Activated CD8-positive, alpha-beta memory T cell treated with anti-CD3 and anti-CD28 coated beads for 36 hours (primary cell): ENCODE measurements around the gene PDE9A. TPM values are rescaled to one million over a fixed set of nuclear protein-coding genes. Genes with fewer than 3 reads are reported as not detected.

Source experiments
- CTCF ChIA-PET: fragments of 350-600 bp; sonication (Branson Sonifier 250); formaldehyde crosslinking; loops from one replicate; lab custom pipeline; 2021; ENCODE audit warnings: antibody characterized with exemption; lab: Charles Lee
- POLR2A ChIA-PET: fragments of 350-600 bp; sonication (Branson Sonifier 250); formaldehyde crosslinking; loops from one replicate; lab custom pipeline; 2021; ENCODE audit warnings: antibody characterized with exemption; lab: Charles Lee
- total RNA-seq, 2 experiments: library from RNA; stranded (reverse); gene quantifications; one replicate each; pipeline ENCODE4 v1.2.3, GENCODE V29; 2021

Gene PDE9A
- total RNA-seq, 2 experiments from 2014 or later: 2.2 to 2.6 TPM

- CTCF ChIA-PET: no interaction called here
- POLR2A ChIA-PET: no interaction called here
These were observed 12.1 kb downstream of the PDE9A start for GRCh38 chr21:42665484-42665883.

- POLR2A ChIA-PET: no interaction called here
- CTCF ChIA-PET: no interaction called here
These were observed 12.8 kb downstream of the PDE9A start for GRCh38 chr21:42666023-42666747.

DNA sequence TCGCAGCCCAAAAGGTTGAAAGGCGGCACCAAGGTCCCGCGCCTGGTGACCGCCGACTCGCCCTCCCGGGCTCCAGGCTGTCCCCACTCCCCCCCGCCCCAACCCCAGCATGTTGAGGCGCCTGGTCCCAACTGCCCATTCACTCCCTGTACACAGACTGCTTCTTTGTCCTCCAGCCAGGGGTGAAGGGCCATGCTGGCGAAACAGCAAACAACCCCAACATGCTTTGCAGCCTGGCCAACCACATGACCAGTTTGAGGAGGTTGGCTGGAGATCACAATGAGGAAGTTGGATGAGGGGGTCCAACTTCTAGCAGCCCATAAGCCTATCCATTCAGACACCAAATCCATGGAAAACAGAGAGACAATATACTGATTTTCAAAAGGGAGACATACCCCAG, 13.5 kb downstream of the PDE9A start:
- ChIA-PET POLR2A (no interaction called here), CTCF (no interaction called here)

DNA sequence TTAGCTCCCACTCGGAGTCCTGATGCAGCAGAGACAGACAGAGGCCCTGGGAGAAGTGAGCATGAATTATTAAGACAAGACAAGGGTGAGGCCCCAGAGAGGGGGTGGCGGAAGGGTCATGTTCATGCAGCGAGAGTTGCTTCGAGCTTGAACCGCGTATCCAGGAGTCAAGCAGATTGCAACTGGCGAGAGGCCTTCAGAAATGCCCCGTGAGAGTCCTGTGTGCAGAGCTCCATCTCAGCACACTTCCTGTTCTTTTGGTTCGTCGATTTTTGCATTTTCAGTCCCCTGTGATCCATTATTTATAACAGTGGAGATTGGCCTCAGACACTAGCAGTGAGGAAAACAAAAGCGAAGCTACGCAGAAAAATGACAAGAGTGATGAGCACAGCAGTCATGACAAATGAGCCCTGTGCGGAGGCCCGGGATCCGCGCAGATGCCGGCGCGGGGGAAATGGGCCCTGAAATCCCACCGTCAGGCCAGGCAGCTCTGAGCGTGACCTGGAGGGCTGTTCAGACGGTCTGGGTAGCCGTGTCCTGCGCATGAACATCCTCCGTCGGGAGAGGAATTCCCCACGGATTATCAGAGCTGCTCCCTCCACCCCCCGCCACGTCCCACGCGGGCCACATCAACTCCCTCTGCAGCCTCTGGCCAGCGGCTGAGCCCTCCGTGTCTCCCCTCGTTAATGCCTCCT, 15.0 kb downstream of the PDE9A start:
- POLR2A ChIA-PET: no interaction called here
- CTCF ChIA-PET: interaction anchor here (1.2 kb wide), 2 partner anchors 14 to 75 kb away, joined by 3 read pairs; no protein-coding TSS in a partner anchor

DNA sequence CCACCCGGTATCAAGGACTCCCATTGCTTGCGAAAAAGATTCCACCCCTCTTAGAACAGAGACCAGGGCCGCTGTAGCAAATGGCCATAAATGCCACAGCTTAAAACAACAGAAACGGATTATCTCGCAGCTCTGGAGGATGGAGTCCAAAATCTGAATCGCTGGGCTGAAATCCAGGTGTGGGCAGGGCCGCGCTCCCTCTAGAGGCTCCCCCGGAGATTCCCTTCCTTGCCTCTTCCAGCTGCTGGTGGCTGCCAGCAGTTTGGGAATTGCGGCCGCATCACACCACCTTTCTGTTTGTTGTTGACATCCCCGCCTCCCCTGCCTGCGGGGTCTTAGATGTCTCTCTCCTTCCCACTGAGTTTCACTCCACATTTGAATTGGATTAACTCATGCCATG, 15.6 kb downstream of the PDE9A start:
- CTCF ChIA-PET: interaction anchor here (1.2 kb wide), 2 partner anchors 15 to 76 kb away, joined by 3 read pairs; no protein-coding TSS in a partner anchor
- POLR2A ChIA-PET: no interaction called here

- POLR2A ChIA-PET: no interaction called here
- CTCF ChIA-PET: no interaction called here
These were observed 16.8 kb downstream of the PDE9A start for GRCh38 chr21:42670058-42670880.

DNA sequence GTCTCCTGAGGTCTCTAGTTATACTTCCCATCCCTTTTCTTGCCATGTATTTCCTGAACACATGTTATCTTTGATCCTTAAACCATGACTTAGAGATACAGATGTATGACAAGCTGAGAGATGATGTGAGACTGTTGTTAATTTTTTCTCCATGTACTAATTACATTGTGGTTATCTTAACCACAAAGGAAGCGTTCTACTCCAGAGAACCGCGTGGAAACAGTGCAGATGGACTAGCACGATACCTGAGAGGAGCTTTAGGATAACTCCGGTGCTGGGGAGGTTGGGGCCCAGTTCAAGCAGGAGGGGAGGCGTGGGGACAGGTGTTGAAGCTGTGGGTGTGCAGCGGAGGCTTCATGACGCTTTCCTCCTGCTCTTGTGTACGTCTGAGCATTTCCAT, 17.5 kb downstream of the PDE9A start:
- POLR2A ChIA-PET: interaction anchor here (0.5 kb wide), 1 partner anchor 39 kb away, joined by 3 read pairs; no protein-coding TSS in a partner anchor
- CTCF ChIA-PET: no interaction called here

DNA sequence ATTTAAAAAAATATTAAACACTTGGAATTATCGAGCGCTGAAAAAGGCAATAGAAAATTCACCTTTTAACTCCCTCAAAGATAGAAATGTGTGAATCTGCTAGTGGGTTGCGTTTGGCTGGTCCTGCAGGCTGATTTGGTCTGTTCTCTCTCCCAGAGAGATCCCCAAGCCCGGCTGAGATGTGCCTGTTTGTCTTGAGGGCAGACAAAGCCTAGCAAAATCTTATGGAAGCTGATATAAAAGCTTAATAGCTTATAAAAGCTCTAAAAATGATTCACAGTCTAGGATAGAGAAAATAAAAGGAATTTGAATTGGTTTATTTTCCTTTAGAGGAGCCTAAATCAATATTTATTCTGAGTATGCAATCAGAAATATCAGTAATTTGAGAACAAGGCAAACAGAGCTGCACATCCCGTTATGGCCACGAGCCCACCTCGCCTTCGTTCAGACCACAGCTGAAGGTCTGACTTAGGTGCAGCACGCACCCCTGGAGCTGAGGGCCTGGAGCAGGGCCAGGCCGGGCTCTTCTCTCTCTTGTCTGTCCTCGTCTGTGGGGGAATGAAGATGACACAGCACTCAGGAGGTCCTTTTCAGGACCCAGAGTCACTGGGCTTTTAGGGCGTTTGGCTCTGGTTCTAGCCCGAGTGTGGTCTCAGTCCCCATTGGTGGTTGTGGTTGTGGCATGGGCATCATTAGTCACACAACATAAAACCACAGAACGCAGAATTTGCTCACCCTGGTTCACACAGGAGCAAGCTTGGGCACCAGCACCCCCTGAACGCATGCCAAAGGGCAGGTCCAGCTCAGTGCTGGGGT, 18.6 kb downstream of the PDE9A start:
- ChIA-PET POLR2A (interaction anchor here (0.6 kb wide), 1 partner anchor 45 kb away, joined by 3 read pairs; no protein-coding TSS in a partner anchor), CTCF (no interaction called here)

DNA sequence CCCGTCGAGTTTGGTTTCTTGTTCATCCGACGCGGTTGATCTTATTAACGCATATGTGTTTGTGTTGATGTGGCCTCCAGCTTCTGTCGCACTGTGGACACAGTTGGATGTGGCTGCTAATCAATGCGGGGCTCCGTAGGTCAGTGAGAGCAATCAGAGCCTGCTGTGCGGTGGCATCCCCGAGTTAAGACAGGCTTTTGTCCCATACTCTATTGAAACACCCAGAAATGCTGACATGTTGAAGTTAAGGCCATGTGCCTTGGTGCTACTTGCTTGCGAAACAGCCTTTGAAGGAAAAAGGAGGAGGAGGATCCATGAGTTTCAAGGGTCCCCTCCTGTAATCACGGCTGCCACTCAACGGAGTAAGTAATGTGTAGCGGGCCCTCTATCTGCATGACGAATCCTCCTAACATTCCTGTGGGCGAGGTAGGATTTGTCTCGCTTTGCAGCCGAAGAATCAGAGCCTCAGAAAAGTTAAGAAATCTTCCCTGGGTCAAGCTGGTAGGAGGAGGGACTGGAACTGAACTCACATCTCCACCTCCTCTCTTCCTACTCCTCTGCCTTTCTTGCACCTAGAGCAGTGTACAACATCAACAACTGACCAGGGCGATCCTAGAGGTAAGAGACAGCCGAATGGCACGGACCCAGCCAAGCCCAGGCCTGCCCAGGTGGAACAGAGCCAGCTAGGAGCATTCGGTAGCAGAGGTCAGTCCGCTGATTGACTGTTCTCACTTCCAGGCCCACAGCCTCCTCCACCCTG, 19.5 kb downstream of the PDE9A start:
- POLR2A ChIA-PET: no interaction called here
- CTCF ChIA-PET: no interaction called here

DNA sequence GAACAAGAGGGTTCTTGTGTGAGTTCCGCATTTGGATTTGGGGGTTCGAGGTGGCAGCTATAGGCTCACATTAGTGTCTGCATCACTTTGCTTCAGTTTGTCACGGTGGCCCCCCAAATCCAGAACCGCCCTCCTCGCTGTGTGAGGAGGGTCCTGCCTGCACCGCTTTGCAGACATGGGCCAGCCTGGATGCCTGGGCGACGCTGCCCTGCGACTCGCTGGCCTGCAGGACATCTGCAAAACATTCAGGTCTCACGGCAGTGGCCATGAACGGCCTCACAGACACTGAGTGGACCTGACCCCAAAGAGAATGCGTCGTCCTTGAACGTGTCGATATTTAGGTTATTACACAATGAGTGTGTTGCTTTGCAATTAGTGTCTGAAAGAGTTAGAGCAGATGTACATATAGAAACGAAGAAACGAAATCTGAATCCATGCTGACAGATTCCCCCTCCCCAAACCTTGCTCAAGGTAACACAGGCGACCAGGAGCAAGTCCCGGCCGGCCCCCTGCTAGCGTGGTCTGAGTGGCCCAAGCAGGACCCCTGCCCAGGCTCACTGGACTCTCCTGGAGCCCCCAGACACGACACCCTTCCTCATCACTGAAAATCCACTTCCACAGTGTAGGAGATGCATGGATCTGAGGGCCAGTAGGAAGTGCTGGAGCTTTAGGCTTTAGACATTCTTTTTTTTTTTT, 20.4 kb downstream of the PDE9A start:
- CTCF ChIA-PET: interaction anchor here (0.5 kb wide), 1 partner anchor 59 kb away, joined by 3 read pairs; no protein-coding TSS in a partner anchor
- POLR2A ChIA-PET: no interaction called here

- CTCF ChIA-PET: interaction anchor here (0.5 kb wide), 1 partner anchor 59 kb away, joined by 3 read pairs; no protein-coding TSS in a partner anchor
- POLR2A ChIA-PET: no interaction called here
These were observed 21.0 kb downstream of the PDE9A start for GRCh38 chr21:42674351-42674940.

GRCh38 chr21:42675403-42675802, 22.0 kb downstream of the PDE9A start:
- CTCF ChIA-PET: no interaction called here
- POLR2A ChIA-PET: no interaction called here

- POLR2A ChIA-PET: no interaction called here
- CTCF ChIA-PET: no interaction called here
These were observed 23.4 kb downstream of the PDE9A start for GRCh38 chr21:42676808-42677207.

DNA sequence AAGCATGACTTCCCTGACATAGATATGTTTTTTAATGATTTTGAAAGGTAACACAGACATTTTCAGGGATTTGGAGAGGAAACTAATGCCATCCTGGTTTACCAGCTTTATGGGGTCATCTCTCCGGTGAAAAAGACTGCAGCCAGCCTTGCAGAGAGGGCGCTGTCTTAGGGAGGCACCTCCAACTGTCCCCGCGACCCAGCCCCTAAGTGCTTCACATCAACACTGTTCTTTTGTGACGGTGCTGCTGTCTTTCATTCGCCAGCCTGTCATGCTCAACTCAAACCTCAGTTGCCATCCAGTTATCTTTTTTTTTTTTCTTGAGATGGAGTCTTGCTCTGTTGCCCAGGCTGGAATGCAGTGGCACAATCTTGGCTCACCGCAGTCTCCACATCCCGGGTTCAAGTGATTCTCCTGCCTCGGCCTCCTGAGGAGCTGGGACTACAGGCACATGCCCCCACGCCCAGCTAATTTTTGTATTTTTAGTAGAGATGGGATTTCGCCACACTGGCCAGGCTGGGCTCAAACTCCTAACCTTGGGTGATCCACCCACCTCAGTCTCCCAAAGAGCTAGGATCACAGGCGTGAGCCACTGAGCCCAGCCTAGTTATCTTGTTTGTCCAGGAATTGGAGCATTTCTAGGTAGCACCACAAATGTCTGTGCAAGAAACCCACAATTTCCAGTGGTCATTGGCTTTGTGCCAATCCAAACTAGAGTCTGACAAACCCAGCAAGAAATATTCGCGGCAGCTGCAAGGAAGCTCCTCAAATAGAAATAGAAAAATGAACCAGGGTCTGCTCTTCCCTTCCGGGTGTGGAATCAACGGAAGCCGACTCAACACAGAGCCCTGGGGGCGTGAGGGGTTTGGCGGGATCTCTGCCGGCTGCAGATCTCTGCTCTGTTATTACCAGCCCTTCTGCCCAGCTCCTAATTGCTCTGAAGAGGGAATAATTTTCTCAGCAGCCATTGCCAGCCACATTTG, 24.2 kb downstream of the PDE9A start:
- CTCF ChIA-PET: no interaction called here
- POLR2A ChIA-PET: no interaction called here

DNA sequence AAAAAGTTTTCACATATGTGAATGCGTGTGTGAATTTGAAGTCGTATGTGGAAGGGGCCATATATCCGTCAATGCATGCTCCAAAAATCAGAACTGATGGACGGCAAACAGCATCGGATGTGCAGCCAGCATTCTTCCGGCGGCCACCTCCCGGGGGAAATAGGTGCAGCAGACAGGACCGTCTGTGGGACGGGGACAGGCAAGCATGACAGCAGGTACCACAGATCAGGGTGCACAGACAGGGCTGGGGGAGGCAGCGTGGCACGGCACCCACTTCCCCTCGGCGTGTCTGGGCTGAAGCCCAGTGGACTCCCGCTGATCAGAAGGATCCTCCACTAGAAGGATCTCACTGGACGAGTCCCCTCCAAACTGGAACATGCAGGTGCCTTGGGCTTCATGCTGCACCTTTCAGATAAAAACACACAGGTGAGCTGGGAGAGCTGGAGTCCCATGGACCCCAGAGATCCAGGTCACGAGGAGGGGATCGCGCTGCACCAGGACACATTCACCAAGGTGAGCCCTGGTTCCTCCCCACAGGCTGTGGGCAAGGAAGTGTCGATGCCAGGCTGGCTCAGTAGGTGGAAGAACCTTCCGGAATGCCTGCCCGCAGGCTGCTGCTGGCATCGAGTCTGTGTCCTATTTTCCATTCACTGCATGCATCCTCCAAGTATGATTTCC, 25.3 kb downstream of the PDE9A start:
- POLR2A ChIA-PET: no interaction called here
- CTCF ChIA-PET: no interaction called here
